ENCODE data around the gene SLC7A1. TPM values are rescaled to one million over a fixed set of nuclear protein-coding genes. Genes with fewer than 3 reads are reported as not detected.

The SLC7A1 gene
- total and polyA plus RNA-seq, 2 of the 8 experiments (the other 6 are each of a cell fraction or from before 2014, with no cell fraction given) = 26.8 to 114 TPM

GRCh38 chr13:29578300-29579085 lies 17.0 kb downstream of the SLC7A1 start:
- H2BK120ac ChIP-seq (replicated peaks; ENCODE audit: low read depth, low read length) = no peak overlapping the region
- H3K23ac ChIP-seq (ENCODE audit: insufficient read length) = no peak overlapping the region
- no peak overlapping the region for H3K4me3 ChIP-seq (ENCODE audit: extremely low read depth in 1 of 4, insufficient read depth in 2 of 4, low read depth in 3 of 4, low read length in 4 of 4)
- peaks cover 40 to 43% of the 10 kb centered on the region in 2 experiments for H4K20me1 ChIP-seq (replicated peaks in 1 of 2; ENCODE audit: control insufficient read depth in 1 of 2, insufficient read depth in 2 of 2, low read length in 2 of 2)
- H4K8ac ChIP-seq (ENCODE audit: extremely low read depth, insufficient read depth, low read length) = no peak overlapping the region
- H2BK12ac ChIP-seq (ENCODE audit: low read depth, low read length) = no peak overlapping the region
- H3K79me2 ChIP-seq (ENCODE audit: control insufficient read depth in 1 of 2, insufficient read depth in 2 of 2, low read length in 2 of 2) = peaks cover 57 to 100% of the 10 kb centered on the region in 2 experiments
- no peak overlapping the region for H3K4me2 ChIP-seq (ENCODE audit: insufficient read depth in 1 of 2, low read depth in 2 of 2, low read length in 2 of 2)
- H3K4me1 ChIP-seq (replicated peaks in 1 of 4; ENCODE audit: control insufficient read depth in 3 of 4, insufficient read depth in 4 of 4, low read length in 3 of 4) = peaks cover 18 to 31% (median 25%) of the 10 kb centered on the region in 4 experiments
- no peak overlapping the region for H3K27ac ChIP-seq (ENCODE audit: low read depth, low read length)
- no peak overlapping the region for H2AK5ac ChIP-seq (ENCODE audit: low read depth, low read length)
- no peaks in the 10 kb centered on the region for H3K9me3 ChIP-seq (ENCODE audit: insufficient read depth in 2 of 2, low read depth in 1 of 2, low read length in 1 of 2)
- no peak for DNase-seq (ENCODE audit: low read depth in 1 of 2, low spot score in 2 of 2)
- no peaks in the 10 kb centered on the region; a peak in 1 of 8 replicates for H3K36me3 ChIP-seq (ENCODE audit: control insufficient read depth in 2 of 4, insufficient read depth in 4 of 4, low read length in 3 of 4)
- no peak overlapping the region for H2AFZ ChIP-seq (ENCODE audit: low read length)
- WGBS, 2 experiments (ENCODE audit: extremely low coverage in 1 of 2, insufficient coverage in 1 of 2, insufficient read length in 1 of 2, insufficient replicate concordance in 2 of 2, low coverage in 1 of 2, low lambda C conversion rate in 2 of 2, missing lambda C conversion rate in 1 of 2) = 92% methylated on average over 18 of the region's 18 CpGs; no CpG with 5 or more reads in 1 of the 2 experiments
- no peak for FAIRE-seq
- ChIA-PET CTCF (ENCODE audit: partially characterized antibody) (interaction anchor here (0.9 to 3.0 kb wide), 3 partner anchors 14 to 70 kb away, joined by 4 to 15 read pairs (median 4); no protein-coding TSS in a partner anchor), POLR2A (ENCODE audit: partially characterized antibody) (interaction anchor here (1.1 to 3.4 kb wide), 5 partner anchors 8 to 23 kb away, joined by 3 to 15 read pairs (median 7); partner anchors contain the start of gene SLC7A1)
- H3K9ac ChIP-seq (replicated peaks in 1 of 4; ENCODE audit: extremely low read depth in 1 of 4, low read depth in 3 of 4, low read length in 3 of 4) = no peak overlapping the region
- H2BK20ac ChIP-seq (ENCODE audit: low read length) = no peak overlapping the region
- H3K27me3 ChIP-seq (replicated peaks in 1 of 4; ENCODE audit: control insufficient read depth in 3 of 4, extremely low read depth in 1 of 4, insufficient read depth in 3 of 4, low read length in 3 of 4) = no peaks in the 10 kb centered on the region
- H4K5ac ChIP-seq (ENCODE audit: insufficient read length, low read depth, low read length) = no peak overlapping the region
- no peaks in the 10 kb centered on the region for H3K23me2 ChIP-seq (ENCODE audit: low read depth, low read length)
- H3K14ac ChIP-seq (ENCODE audit: insufficient read length) = no peak overlapping the region
- H4K91ac ChIP-seq (replicated peaks; ENCODE audit: insufficient read length, low read length) = no peak overlapping the region
- H3K4ac ChIP-seq (replicated peaks; ENCODE audit: insufficient read length, low read depth, low read length) = no peak overlapping the region
- no peak overlapping the region for H3K18ac ChIP-seq (ENCODE audit: extremely low read depth, low read length)
- no peak overlapping the region for H2BK5ac ChIP-seq (ENCODE audit: low read depth, low read length)
- no peak overlapping the region for H3K56ac ChIP-seq (replicated peaks; ENCODE audit: insufficient read length, low read depth, low read length)
- peaks cover 26% of the 10 kb centered on the region for H3K79me1 ChIP-seq (ENCODE audit: low read depth, low read length)
- H2BK15ac ChIP-seq (ENCODE audit: low read length) = no peak overlapping the region
- TF ChIP-seq SIRT6 (IDR thresholded peaks at IDR 0.05; ENCODE audit: low read length) (no peak), CHD1 (IDR thresholded peaks at IDR 0.05; ENCODE audit: low read depth, low read length) (no peak), KDM5A (IDR thresholded peaks at IDR 0.05; ENCODE audit: low read length) (no peak), CTBP2 (IDR thresholded peaks at IDR 0.05; ENCODE audit: borderline replicate concordance, insufficient read depth, insufficient read length, low read length) (no peak), CTCF (IDR thresholded peaks at IDR 0.05; ENCODE audit: control extremely low read depth in 1 of 3, insufficient read depth in 1 of 3, low read depth in 1 of 3, low read length in 3 of 3) (no peak), ZNF274 (IDR thresholded peaks at IDR 0.05; ENCODE audit: borderline replicate concordance, extremely low read depth, low read length) (no peak), RXRA (IDR thresholded peaks at IDR 0.05; ENCODE audit: insufficient read depth, low read depth, low read length) (no peak), SUZ12 (IDR thresholded peaks at IDR 0.05; ENCODE audit: low read length) (no peak), EZH2 (IDR thresholded peaks at IDR 0.05; ENCODE audit: low read depth, low read length, severe bottlenecking) (no peak)

Measured in H1 (cell line).